OCI-LY3 (cell line): ENCODE results near the gene SHC2.

ENCODE experiments used
- EZH2phosphoT487 ChIP-seq: fragments of 200-600 bp; shearing (Covaris generic); IDR thresholded peaks from 2 replicates; pipeline ENCODE4 v1.6.1; 2018; ENCODE audit warnings: antibody characterized with exemption, mixed run types, low read depth
- TF ChIP-seq, protein P1 (sequence below): fragments of 200-600, 300-600 bp; sonication (generic); IDR thresholded peaks from 2 replicates; pipeline ENCODE4 v1.5.1; 2014; ENCODE audit warnings: antibody characterized with exemption, low read length, low read depth

- TF ChIP-seq, protein P1, sequence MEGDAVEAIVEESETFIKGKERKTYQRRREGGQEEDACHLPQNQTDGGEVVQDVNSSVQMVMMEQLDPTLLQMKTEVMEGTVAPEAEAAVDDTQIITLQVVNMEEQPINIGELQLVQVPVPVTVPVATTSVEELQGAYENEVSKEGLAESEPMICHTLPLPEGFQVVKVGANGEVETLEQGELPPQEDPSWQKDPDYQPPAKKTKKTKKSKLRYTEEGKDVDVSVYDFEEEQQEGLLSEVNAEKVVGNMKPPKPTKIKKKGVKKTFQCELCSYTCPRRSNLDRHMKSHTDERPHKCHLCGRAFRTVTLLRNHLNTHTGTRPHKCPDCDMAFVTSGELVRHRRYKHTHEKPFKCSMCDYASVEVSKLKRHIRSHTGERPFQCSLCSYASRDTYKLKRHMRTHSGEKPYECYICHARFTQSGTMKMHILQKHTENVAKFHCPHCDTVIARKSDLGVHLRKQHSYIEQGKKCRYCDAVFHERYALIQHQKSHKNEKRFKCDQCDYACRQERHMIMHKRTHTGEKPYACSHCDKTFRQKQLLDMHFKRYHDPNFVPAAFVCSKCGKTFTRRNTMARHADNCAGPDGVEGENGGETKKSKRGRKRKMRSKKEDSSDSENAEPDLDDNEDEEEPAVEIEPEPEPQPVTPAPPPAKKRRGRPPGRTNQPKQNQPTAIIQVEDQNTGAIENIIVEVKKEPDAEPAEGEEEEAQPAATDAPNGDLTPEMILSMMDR = no peak
- TF ChIP-seq EZH2phosphoT487 = no peak
These were observed 58.8 kb downstream of the SHC2 start for GRCh38 chr19:401866-402511.
